HepG2 (cell line): ENCODE measurements around the gene LRRC4C. TPM values are rescaled to one million over a fixed set of nuclear protein-coding genes. Genes with fewer than 3 reads are reported as not detected.

Experiments
- ATAC-seq: fragments of 200-7000 bp; cut with Tn5 transposase; 3 replicates; pipeline ENCODE4 v1.9.1; 2020; ENCODE audit warnings: mild to moderate bottlenecking, moderate library complexity
- BruUV-seq: library from RNA; stranded (reverse); fragments of 400-500 nt; replicated peaks from 2 replicates; lab custom pipeline; 2021; lab: Mats Ljungman, UMichigan
- CTCF ChIA-PET: fragments of 300-600 bp; formaldehyde crosslinking; extraction: SDS; loops from one replicate; lab custom pipeline; 2021; ENCODE audit warnings: low total read pairs, inconsistent platforms, low intra/inter-chr PET ratio; lab: Yijun Ruan, JAX
- POLR2A ChIA-PET: fragments of 350-600 bp; sonication (Branson Sonifier 250); formaldehyde crosslinking; loops from one replicate; lab custom pipeline; 2020; ENCODE audit warnings: antibody characterized with exemption, inconsistent platforms; lab: Yijun Ruan, JAX
- DNase-seq: peaks from one replicate; pipeline ENCODE4 v3.0.0-alpha.2; 2015; ENCODE audit warnings: low spot score
- FAIRE-seq: peaks from 3 replicates; lab custom pipeline; 2011; peaks lifted over from hg19 to GRCh38; lab: Jason Lieb, UNC
- H2AFZ ChIP-seq: one replicate; pipeline ENCODE4 v1.6.1; 2011; ENCODE audit warnings: low read length, inconsistent platforms
- H3K27ac ChIP-seq: fragments of 300-600 bp; 3 replicates; pipeline ENCODE4 v1.8.0; 2011; ENCODE audit warnings: mixed run types, mild to moderate bottlenecking, mixed read lengths, low read length, inconsistent platforms; ENCODE audit not compliant: insufficient read depth; ENCODE audit errors: extremely low read length
- H3K27me3 ChIP-seq, 2 experiments: fragments of 200-600 bp in 1 of 2; 2 replicates in 1 of 2; 3 replicates in 1 of 2; pipeline versions ENCODE4 v1.6.0 to v1.8.0; 2011; ENCODE audit warnings: low read length in 2 of 2, mild to moderate bottlenecking in 2 of 2, moderate library complexity in 2 of 2, inconsistent platforms in 1 of 2; ENCODE audit not compliant: insufficient read depth in 2 of 2, control insufficient read depth in 1 of 2
- H3K36me3 ChIP-seq, 2 experiments: fragments of 200-600 bp in 1 of 2; replicated peaks in 1 of 2; 2 replicates in 1 of 2; 3 replicates in 1 of 2; pipeline versions ENCODE4 v1.5.1 to v1.8.0; 2011; ENCODE audit warnings: low read length in 2 of 2, inconsistent platforms in 1 of 2; ENCODE audit not compliant: insufficient read depth in 2 of 2, control insufficient read depth in 1 of 2
- H3K4me1 ChIP-seq: 2 replicates; pipeline ENCODE4 v1.5.1; 2012; ENCODE audit warnings: low read length, inconsistent platforms; ENCODE audit not compliant: insufficient read depth
- H3K4me2 ChIP-seq: 2 replicates; pipeline ENCODE4 v1.6.0; 2011; ENCODE audit warnings: low read depth, low read length, inconsistent platforms
- H3K4me3 ChIP-seq, 3 experiments: fragments of 200-600 bp in 1 of 3; sonication (generic), shearing (Covaris generic) in 1 of 3; replicated peaks in 1 of 3; 2 replicates each; pipeline ENCODE4 v1.5.1; 2011 to 2016; ENCODE audit warnings: low read length in 3 of 3, inconsistent platforms in 2 of 3, low read depth in 2 of 3, mild to moderate bottlenecking in 2 of 3, control low read depth in 1 of 3, mixed read lengths in 1 of 3; ENCODE audit not compliant: insufficient read depth in 1 of 3
- H3K79me2 ChIP-seq: one replicate; pipeline ENCODE4 v1.6.1; 2011; ENCODE audit warnings: low read length, inconsistent platforms; ENCODE audit not compliant: insufficient read depth
- H3K9ac ChIP-seq: 2 replicates; pipeline ENCODE4 v1.6.0; 2011; ENCODE audit warnings: mild to moderate bottlenecking, low read depth, low read length, inconsistent platforms; ENCODE audit not compliant: insufficient read depth
- H3K9me3 ChIP-seq: 2 replicates; pipeline ENCODE4 v1.5.1; 2012; ENCODE audit warnings: mild to moderate bottlenecking, low read length
- H4K20me1 ChIP-seq: 2 replicates; pipeline ENCODE4 v1.6.0; 2011; ENCODE audit warnings: inconsistent platforms, mild to moderate bottlenecking, low read length, moderate library complexity; ENCODE audit not compliant: insufficient read depth
- DMTF1 ChIP-seq: sonication (generic); formaldehyde crosslinking; IDR thresholded peaks from 2 replicates; pipeline ENCODE4 v1.4.0; 2020; ENCODE audit warnings: mild to moderate bottlenecking, missing genetic modification reagents
- MAFG ChIP-seq: sonication (generic); formaldehyde crosslinking; IDR thresholded peaks from 2 replicates; pipeline ENCODE4 v1.5.1; 2020; ENCODE audit warnings: mild to moderate bottlenecking, missing genetic modification reagents
- MZF1 ChIP-seq: sonication (generic); formaldehyde crosslinking; IDR thresholded peaks from 2 replicates; pipeline ENCODE4 v1.8.1; 2023; ENCODE audit warnings: mild to moderate bottlenecking, missing genetic modification reagents, borderline replicate concordance
- PHF20 ChIP-seq: sonication (generic); formaldehyde crosslinking; IDR thresholded peaks from 2 replicates; pipeline ENCODE4 v1.5.0; 2020; ENCODE audit warnings: mild to moderate bottlenecking, missing genetic modification reagents
- TAF15 ChIP-seq: fragments of 200-400 bp; formaldehyde crosslinking; IDR thresholded peaks from one replicate; pipeline ENCODE4 v1.6.1; 2018; ENCODE audit warnings: mild to moderate bottlenecking, low read depth, low read length; ENCODE audit not compliant: poor library complexity, severe bottlenecking
- TEF ChIP-seq: sonication (generic); formaldehyde crosslinking; IDR thresholded peaks from 2 replicates; pipeline ENCODE4 v1.5.0; 2020; ENCODE audit warnings: missing genetic modification reagents
- ZBTB49 ChIP-seq: sonication (generic); formaldehyde crosslinking; IDR thresholded peaks from 2 replicates; pipeline ENCODE4 v1.4.0; 2020; ENCODE audit warnings: missing genetic modification reagents, borderline replicate concordance
- ZMYM2 ChIP-seq: sonication (generic); formaldehyde crosslinking; IDR thresholded peaks from 2 replicates; pipeline ENCODE4 v1.8.0; 2022; ENCODE audit warnings: mild to moderate bottlenecking, missing genetic modification reagents
- ZNF329 ChIP-seq: sonication (generic); formaldehyde crosslinking; IDR thresholded peaks from 2 replicates; pipeline ENCODE4 v1.9.0; 2021; ENCODE audit warnings: low read depth, mild to moderate bottlenecking, missing genetic modification reagents
- ZNF343 ChIP-seq: sonication (generic); formaldehyde crosslinking; IDR thresholded peaks from 2 replicates; pipeline ENCODE4 v1.4.0; 2020; ENCODE audit warnings: mild to moderate bottlenecking, missing genetic modification reagents
- ZNF350 ChIP-seq: sonication (generic); formaldehyde crosslinking; IDR thresholded peaks from 2 replicates; pipeline ENCODE4 v1.4.0; 2020; ENCODE audit warnings: mild to moderate bottlenecking, low read depth, missing genetic modification reagents, borderline replicate concordance
- ZNF468 ChIP-seq: sonication (generic); formaldehyde crosslinking; IDR thresholded peaks from 2 replicates; pipeline ENCODE4 v1.8.0; 2022; ENCODE audit warnings: mild to moderate bottlenecking, moderate library complexity, missing genetic modification reagents
- ZNF569 ChIP-seq: sonication (generic); formaldehyde crosslinking; IDR thresholded peaks from 2 replicates; pipeline ENCODE4 v1.5.0; 2020; ENCODE audit warnings: mild to moderate bottlenecking, missing genetic modification reagents, moderate library complexity, borderline replicate concordance
- ZSCAN12 ChIP-seq: sonication (generic); formaldehyde crosslinking; IDR thresholded peaks from 2 replicates; pipeline ENCODE4 v1.9.0; 2021; ENCODE audit warnings: mild to moderate bottlenecking, missing genetic modification reagents
- WGBS: methylation state at CpG from one replicate; pipeline ENCODE4 v1.1.6; 2017; ENCODE audit warnings: low lambda C conversion rate; 5-methylcytosine and 5-hydroxymethylcytosine counted together
- in situ Hi-C: cut with HindIII; loops from 2 replicates; pipeline ENCODE4 v1.10.0; 2017; ENCODE audit warnings: low pct_unique_long_range_greater_than_20kb; ENCODE audit not compliant: extremely low pct_ligation_motif_present
- intact Hi-C: fragments of 100-400 bp; cut with micrococcal nuclease; formaldehyde crosslinking; loops from one replicate; pipeline ENCODE4 v1.10.0; 2022; ENCODE audit not compliant: unreplicated experiment
- polyA plus RNA-seq, 8 experiments: library from polyadenylated mRNA; depleted of rRNA in 3 of 8; stranded (reverse) in 7 of 8; unstranded in 1 of 8; fragments of >200 nt; fragmentation: Illumina TruSeq in 4 of 8; extraction: Trizol in 4 of 8; gene quantifications; 2 replicates each; pipeline versions ENCODE4 v1.2.1 to v1.2.3, GENCODE V29; 2011 to 2016; ENCODE audit warnings: low read depth in 4 of 8, missing spikeins in 1 of 8, mixed read lengths in 1 of 8; ENCODE audit not compliant: insufficient read depth in 1 of 8
- total RNA-seq, 5 experiments: library from RNA; depleted of rRNA; stranded (reverse); fragments of >200 nt; fragmentation: Illumina TruSeq; extraction: Trizol; gene quantifications; 2 replicates each; pipeline ENCODE4 v1.2.3, GENCODE V29; 2016; ENCODE audit warnings: low read depth in 1 of 5

The LRRC4C gene
- total and polyA plus RNA-seq, 2 of the 13 experiments (the other 11 are each of a cell fraction or from before 2014, with no cell fraction given), result not detected

- TF ChIP-seq MAFG (CRISPR knock-in tag) (no peak), TEF (no peak), ZNF468 (CRISPR knock-in tag) (no peak), ZNF329 (CRISPR knock-in tag) (no peak), ZNF350 (CRISPR knock-in tag) (no peak), TAF15 (no peak), PHF20 (CRISPR knock-in tag) (no peak)
Measured at GRCh38 chr11:41281131-41281742, 178.2 kb downstream of the LRRC4C start (continued).

- H3K4me2 ChIP-seq, result no peak overlapping the region
- H4K20me1 ChIP-seq, result no peaks in the 10 kb centered on the region
- CTCF ChIA-PET, result no interaction called here
- no TSS peak for BruUV-seq
- TF ChIP-seq ZBTB49 (CRISPR knock-in tag), result no peak
- no peak for TF ChIP-seq ZNF569 (CRISPR knock-in tag)
- no peak for TF ChIP-seq ZSCAN12
- no peak for TF ChIP-seq DMTF1
- no peak for TF ChIP-seq ZNF343 (CRISPR knock-in tag)
- TF ChIP-seq MZF1 (CRISPR knock-in tag), result no peak
- no peak for TF ChIP-seq ZMYM2 (CRISPR knock-in tag)
- in situ Hi-C loops (no loop called here), intact Hi-C loops (no loop called here)
- FAIRE-seq (no peak), DNase-seq (no peak), ATAC-seq (no peak)
- H3K9me3 ChIP-seq, result no peaks in the 10 kb centered on the region; the same call in 1 of the 2 replicates
- H3K27ac ChIP-seq, result no peak overlapping the region
- no peaks in the 10 kb centered on the region for H3K4me1 ChIP-seq
- WGBS, result 23% methylated on average over 8 of the region's 8 CpGs
- H3K9ac ChIP-seq, result no peak overlapping the region
- POLR2A ChIA-PET, result no interaction called here
- H2AFZ ChIP-seq, result no peak overlapping the region
- no peaks in the 10 kb centered on the region for H3K36me3 ChIP-seq
- H3K79me2 ChIP-seq, result no peaks in the 10 kb centered on the region
- no peak overlapping the region for H3K4me3 ChIP-seq
- H3K27me3 ChIP-seq, result no peaks in the 10 kb centered on the region
Measured at GRCh38 chr11:41274831-41275230, 184.6 kb downstream of the LRRC4C start.
